Measurements from ENCODE around the gene UQCRH.
"Not testable (repeated sequence)": the region's sequence is repeated elsewhere in the genome, so short reads cannot be mapped to it uniquely, and the experiment has no call there.

Gene UQCRH

GRCh38 chr1:46309401-46310159 lies 6.1 kb downstream of the UQCRH start:
- Mint-ChIP-seq H3K4me3 (no peak overlapping the region), H3K9me3 (no peaks in the 10 kb centered on the region), H3K4me1 (ENCODE audit: low read depth) (peaks cover 38% of the 10 kb centered on the region), H3K27ac (no peak overlapping the region), H3K36me3 (ENCODE audit: low read depth) (peaks cover 94% of the 10 kb centered on the region), H3K27me3 (no peaks in the 10 kb centered on the region)
- DNase-seq = no peak

DNA sequence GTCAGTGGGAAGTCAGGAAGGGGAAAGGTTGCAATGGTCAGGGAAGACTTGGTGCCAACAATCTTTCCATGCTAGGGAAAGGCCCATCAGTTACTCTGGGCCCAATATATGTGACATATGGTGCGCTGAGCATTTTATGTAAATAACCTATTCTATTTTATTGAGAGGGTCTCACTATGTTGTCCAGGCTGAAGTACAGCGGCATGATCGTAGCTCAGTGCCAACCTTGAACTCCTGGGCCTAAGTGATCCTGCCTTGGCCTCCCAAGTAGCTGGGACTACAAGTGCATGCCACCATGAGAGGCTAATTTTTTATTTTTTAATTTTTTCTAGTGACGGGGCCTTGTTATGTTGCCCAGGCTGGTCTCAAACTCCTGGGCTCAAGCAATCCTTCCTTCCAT lies 6.8 kb downstream of the UQCRH start:
- H3K36me3 Mint-ChIP-seq (ENCODE audit: low read depth) = peaks cover 92% of the 10 kb centered on the region
- H3K4me3 Mint-ChIP-seq = no peak overlapping the region
- peaks cover 30% of the 10 kb centered on the region for H3K4me1 Mint-ChIP-seq (ENCODE audit: low read depth)
- H3K9me3 Mint-ChIP-seq = no peaks in the 10 kb centered on the region
- no peak overlapping the region for H3K27ac Mint-ChIP-seq
- no peaks in the 10 kb centered on the region for H3K27me3 Mint-ChIP-seq
- no peak for DNase-seq

DNA sequence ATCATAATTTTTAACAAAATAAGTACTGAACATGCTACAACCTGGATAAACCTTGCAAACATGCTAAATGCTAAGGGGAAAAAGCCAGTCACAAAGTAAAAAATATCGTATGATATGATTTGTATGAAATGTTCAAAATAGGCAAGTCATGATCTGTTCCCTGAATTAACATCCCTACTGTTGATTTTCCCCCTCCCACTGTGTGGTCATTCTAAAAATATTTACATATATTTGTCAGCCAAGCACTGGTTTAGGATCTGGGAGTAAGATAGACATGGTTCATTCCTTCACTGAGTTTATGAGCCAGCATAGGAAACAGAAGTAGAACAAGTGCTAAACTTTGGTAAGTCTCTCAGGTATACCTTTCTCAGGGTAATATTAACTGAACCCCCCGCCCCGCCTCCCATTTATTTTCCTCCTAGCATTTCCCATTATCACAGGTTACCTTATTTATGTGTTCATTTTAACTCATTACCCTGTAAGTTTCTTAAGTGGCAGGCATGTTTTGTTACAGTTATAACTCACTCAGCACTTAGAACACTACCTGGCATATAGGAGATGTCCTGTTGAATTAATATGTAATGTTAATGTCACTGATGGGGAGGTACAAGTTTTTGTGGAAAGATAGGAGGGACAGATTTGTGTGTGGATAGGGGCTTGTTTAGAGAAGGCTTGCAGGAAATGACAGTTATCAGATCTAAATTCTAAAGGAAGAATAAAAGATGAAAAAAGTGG lies 12.3 kb downstream of the UQCRH start:
- no peaks in the 10 kb centered on the region for H3K9me3 Mint-ChIP-seq
- no peaks in the 10 kb centered on the region for H3K27me3 Mint-ChIP-seq
- DNase-seq = no peak
- no peak overlapping the region for H3K4me3 Mint-ChIP-seq
- peaks cover 69% of the 10 kb centered on the region for H3K36me3 Mint-ChIP-seq (ENCODE audit: low read depth)
- H3K27ac Mint-ChIP-seq = peak overlapping the region; percentile 2
- no peaks in the 10 kb centered on the region for H3K4me1 Mint-ChIP-seq (ENCODE audit: low read depth)

DNA sequence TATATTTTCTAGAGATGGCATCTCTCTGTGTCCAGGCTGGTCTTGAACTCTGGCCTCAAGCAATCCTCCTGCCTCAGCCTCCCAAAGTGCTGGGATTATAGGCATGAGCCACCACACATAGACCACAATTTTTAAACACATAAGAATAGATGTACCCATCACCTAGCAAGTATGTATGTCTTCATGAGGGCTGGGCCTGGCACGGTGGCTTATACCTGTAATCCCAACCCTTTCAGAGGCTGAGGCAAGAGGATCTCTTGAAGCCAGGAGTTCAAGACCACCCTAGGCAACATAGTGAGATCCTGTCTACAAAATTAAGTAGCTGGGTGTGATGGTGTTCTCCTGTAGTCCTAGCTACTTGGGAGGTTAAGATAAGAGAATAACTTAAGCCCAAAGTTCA lies 13.8 kb downstream of the UQCRH start:
- DNase-seq = no peak
- no peak overlapping the region for H3K4me3 Mint-ChIP-seq
- H3K27ac Mint-ChIP-seq = no peak overlapping the region
- H3K4me1 Mint-ChIP-seq (ENCODE audit: low read depth) = no peaks in the 10 kb centered on the region
- H3K9me3 Mint-ChIP-seq = no peaks in the 10 kb centered on the region
- H3K27me3 Mint-ChIP-seq = no peaks in the 10 kb centered on the region
- H3K36me3 Mint-ChIP-seq (ENCODE audit: low read depth) = peaks cover 54% of the 10 kb centered on the region

- H3K27me3 Mint-ChIP-seq; H3K9me3 Mint-ChIP-seq; H3K4me3 Mint-ChIP-seq; H3K4me1 Mint-ChIP-seq (ENCODE audit: low read depth); H3K27ac Mint-ChIP-seq; DNase-seq: not testable (repeated sequence)
- peaks cover 36% of the 10 kb centered on the region for H3K36me3 Mint-ChIP-seq (ENCODE audit: low read depth)
These were observed 15.8 kb downstream of the UQCRH start for GRCh38 chr1:46319301-46319700.

DNA sequence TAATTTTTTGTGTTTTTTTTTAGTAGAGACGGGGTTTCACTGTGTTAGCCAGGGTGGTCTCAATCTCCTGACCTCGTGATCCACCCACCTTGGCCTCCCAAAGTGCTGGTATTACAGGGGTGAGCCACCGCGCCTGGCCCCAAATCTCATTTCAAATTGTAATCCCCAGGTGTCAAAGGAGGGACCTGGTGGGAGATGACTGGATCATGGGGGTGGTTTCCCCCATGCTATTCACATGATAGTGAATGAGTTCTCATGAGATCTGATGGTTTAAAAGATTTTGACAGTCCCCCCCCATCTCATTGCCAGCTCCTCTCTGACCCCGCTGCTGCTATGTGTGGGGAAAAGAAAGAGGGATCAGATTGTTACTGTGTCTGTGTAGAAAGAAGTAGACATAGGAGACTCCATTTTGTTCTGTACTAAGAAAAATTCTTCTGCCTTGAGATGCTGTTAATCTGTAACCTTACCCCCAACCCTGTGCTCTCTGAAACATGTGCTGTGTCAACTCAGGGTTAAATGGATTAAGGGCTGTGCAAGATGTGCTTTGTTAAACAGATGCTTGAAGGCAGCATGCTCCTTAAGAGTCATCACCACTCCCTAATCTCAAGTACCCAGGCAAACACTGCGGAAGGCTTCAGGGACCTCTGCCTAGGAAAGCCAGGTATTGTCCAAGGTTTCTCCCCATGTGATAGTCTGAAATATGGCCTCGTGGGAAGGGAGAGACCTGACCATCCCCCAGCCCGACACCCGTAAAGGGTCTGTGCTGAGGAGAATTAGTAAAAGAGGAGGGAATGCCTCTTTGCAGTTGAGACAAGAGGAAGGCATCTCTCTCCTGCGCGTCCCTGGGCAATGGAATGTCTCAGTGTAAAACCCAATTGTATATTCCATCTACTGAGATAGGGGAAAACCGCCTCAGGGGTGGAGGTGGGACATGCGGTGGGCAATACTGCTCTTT lies 16.7 kb downstream of the UQCRH start:
- H3K36me3 Mint-ChIP-seq (ENCODE audit: low read depth) = peaks cover 28% of the 10 kb centered on the region
- H3K27ac Mint-ChIP-seq; DNase-seq; H3K4me3 Mint-ChIP-seq; H3K4me1 Mint-ChIP-seq (ENCODE audit: low read depth); H3K27me3 Mint-ChIP-seq; H3K9me3 Mint-ChIP-seq: not testable (repeated sequence)

GRCh38 chr1:46322191-46322590 lies 18.7 kb downstream of the UQCRH start:
- H3K9me3 Mint-ChIP-seq; H3K27ac Mint-ChIP-seq; DNase-seq; H3K4me3 Mint-ChIP-seq; H3K4me1 Mint-ChIP-seq (ENCODE audit: low read depth); H3K27me3 Mint-ChIP-seq: not testable (repeated sequence)
- H3K36me3 Mint-ChIP-seq (ENCODE audit: low read depth) = peaks cover 13% of the 10 kb centered on the region

DNA sequence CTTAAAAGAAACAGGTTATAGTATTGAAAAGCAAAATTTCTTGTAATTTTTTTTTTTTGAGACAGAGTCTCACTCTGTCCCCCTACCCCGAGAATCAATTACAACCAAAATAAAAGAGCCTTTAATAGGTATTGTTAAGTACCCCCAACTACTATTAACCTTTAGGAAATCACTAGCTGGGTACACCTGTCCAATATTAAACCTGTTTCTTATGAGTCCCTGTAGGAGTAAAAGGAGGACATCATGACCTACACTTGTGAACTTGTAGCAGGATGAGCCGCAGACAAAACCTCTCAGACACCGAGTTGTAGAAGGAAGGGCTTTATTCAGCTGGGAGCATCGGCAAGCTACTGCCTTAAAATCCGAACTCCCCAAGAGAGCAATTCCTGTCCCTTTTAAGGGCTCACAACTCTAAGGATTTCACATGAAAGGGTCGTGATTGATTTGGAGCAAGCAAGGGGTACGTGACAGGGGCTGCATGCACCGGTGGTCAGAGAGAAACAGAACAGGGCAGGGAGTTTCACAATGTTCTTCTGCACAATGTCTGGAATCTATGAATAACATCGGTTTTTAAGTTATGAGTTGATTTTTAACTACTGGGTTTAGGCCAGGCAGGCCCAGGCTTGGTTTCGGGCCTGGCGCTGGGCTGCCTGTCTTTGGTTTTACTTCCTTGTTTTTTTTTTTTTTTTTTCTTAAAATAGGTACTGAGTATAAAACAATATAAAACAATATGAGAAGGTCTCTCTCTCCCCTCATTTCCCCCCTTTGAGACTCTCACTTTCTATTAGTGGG lies 22.0 kb downstream of the UQCRH start:
- H3K4me1 Mint-ChIP-seq (ENCODE audit: low read depth); DNase-seq; H3K4me3 Mint-ChIP-seq; H3K36me3 Mint-ChIP-seq (ENCODE audit: low read depth); H3K27ac Mint-ChIP-seq; H3K9me3 Mint-ChIP-seq; H3K27me3 Mint-ChIP-seq: not testable (repeated sequence)

DNA sequence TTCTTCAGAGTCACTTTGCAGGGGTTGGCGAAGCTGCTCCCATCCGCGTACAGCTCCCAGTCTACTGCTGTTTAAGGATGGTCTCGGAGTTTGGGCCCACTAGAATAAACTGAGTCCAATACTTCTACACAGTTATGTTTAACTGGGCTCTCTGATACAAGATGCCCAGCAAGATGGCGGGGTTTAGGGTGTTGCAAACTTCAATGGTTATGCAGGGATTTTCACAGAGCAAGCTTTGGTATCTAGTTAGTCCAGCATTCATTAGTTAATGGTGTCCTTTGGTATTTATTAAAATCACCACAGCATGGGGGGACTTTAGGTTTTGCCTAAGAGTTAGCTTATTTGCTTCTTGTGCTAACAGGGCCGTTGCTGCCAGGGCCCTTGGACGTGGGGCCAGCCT lies 24.7 kb downstream of the UQCRH start:
- not testable (repeated sequence) for H3K27me3 Mint-ChIP-seq; H3K4me1 Mint-ChIP-seq (ENCODE audit: low read depth); H3K9me3 Mint-ChIP-seq; DNase-seq; H3K36me3 Mint-ChIP-seq (ENCODE audit: low read depth); H3K27ac Mint-ChIP-seq; H3K4me3 Mint-ChIP-seq

DNA sequence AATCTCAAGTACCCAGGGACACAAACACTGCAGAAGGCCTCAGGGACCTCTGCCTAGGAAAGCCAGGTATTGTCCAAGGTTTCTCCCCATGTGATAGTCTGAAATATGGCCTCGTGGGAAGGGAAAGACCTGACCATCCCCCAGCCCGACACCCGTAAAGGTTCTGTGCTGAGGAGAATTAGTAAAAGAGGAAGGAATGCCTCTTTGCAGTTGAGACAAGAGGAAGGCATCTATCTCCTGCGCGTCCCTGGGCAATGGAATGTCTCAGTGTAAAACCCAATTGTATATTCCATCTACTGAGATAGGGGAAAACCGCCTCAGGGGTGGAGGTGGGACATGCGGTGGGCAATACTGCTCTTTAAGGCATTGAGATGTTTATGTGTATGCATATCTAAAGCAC lies 26.3 kb downstream of the UQCRH start:
- not testable (repeated sequence) for H3K27me3 Mint-ChIP-seq; H3K4me3 Mint-ChIP-seq; H3K9me3 Mint-ChIP-seq; DNase-seq; H3K27ac Mint-ChIP-seq; H3K36me3 Mint-ChIP-seq (ENCODE audit: low read depth); H3K4me1 Mint-ChIP-seq (ENCODE audit: low read depth)

DNA sequence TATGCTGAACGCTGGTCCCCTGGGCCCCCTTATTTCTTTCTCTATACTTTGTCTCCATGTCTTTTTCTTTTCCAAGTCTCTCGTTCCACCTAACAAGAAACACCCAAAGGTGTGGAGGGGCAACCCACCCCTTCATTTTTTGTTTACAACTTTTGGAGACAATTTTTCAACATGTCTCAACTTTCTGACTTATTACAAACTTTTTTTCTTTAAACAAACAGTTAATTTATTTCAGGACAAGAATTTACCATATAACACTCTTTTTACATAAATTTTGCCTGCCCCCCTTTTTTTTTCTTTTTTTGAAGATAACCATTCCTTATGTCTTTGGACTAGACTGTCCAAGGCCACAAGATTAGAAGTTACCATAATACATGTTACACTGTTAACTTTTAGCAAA lies 26.9 kb downstream of the UQCRH start:
- H3K36me3 Mint-ChIP-seq (ENCODE audit: low read depth); H3K4me3 Mint-ChIP-seq; H3K27ac Mint-ChIP-seq; DNase-seq; H3K9me3 Mint-ChIP-seq; H3K27me3 Mint-ChIP-seq; H3K4me1 Mint-ChIP-seq (ENCODE audit: low read depth): not testable (repeated sequence)

GRCh38 chr1:46331786-46332540 lies 28.5 kb downstream of the UQCRH start:
- not testable (repeated sequence) for H3K36me3 Mint-ChIP-seq (ENCODE audit: low read depth); H3K9me3 Mint-ChIP-seq; H3K27me3 Mint-ChIP-seq; H3K27ac Mint-ChIP-seq; H3K4me3 Mint-ChIP-seq; DNase-seq; H3K4me1 Mint-ChIP-seq (ENCODE audit: low read depth)

GRCh38 chr1:46333300-46334029 lies 30.0 kb downstream of the UQCRH start:
- Mint-ChIP-seq H3K27ac (no peak overlapping the region), H3K4me1 (ENCODE audit: low read depth) (no peaks in the 10 kb centered on the region), H3K36me3 (ENCODE audit: low read depth) (no peaks in the 10 kb centered on the region), H3K27me3 (no peaks in the 10 kb centered on the region), H3K9me3 (no peaks in the 10 kb centered on the region), H3K4me3 (no peak overlapping the region)
- DNase-seq = no peak
